IMR-90 (cell line): ENCODE measurements around the gene CDH2. TPM values are rescaled to one million over a fixed set of nuclear protein-coding genes. Genes with fewer than 3 reads are reported as not detected.

ENCODE experiments used
- ATAC-seq: fragments of 200-7000 bp; cut with Tn5 transposase; 2 replicates; pipeline ENCODE4 v1.9.1; 2020; ENCODE audit warnings: low read depth, mild to moderate bottlenecking, moderate library complexity
- BruUV-seq: library from RNA; stranded (reverse); fragments of 400-500 nt; replicated peaks from 2 replicates; lab custom pipeline; 2021; lab: Mats Ljungman, UMichigan
- CTCF ChIA-PET: fragments of 300-600 bp; formaldehyde crosslinking; extraction: SDS; loops from one replicate; lab custom pipeline; 2021; ENCODE audit warnings: antibody characterized with exemption; lab: Yijun Ruan, JAX
- POLR2A ChIA-PET: fragments of 300-600 bp; sonication (Branson Sonifier 250); formaldehyde crosslinking; loops from one replicate; lab custom pipeline; 2022; ENCODE audit warnings: antibody characterized with exemption; ENCODE audit not compliant: unreplicated experiment; lab: Charles Lee
- DNase-seq: peaks from one replicate; pipeline ENCODE4 v3.0.0; 2013
- H2AFZ ChIP-seq: replicated peaks from 2 replicates; pipeline ENCODE3; 2013; ENCODE audit warnings: low read length, mild to moderate bottlenecking; ENCODE audit not compliant: poor library complexity
- H2AK5ac ChIP-seq: 2 replicates; pipeline ENCODE4 v1.6.1; 2013; ENCODE audit warnings: low read depth, low read length, inconsistent platforms
- H2AK9ac ChIP-seq: replicated peaks from 2 replicates; pipeline ENCODE3; 2013; ENCODE audit warnings: mild to moderate bottlenecking, low read depth, low read length, moderate library complexity; ENCODE audit not compliant: poor library complexity
- H2BK120ac ChIP-seq: 2 replicates; pipeline ENCODE4 v1.6.1; 2013; ENCODE audit warnings: low read depth, low read length, inconsistent platforms
- H2BK15ac ChIP-seq: 3 replicates; pipeline ENCODE4 v1.6.1; 2013; ENCODE audit warnings: low read depth, low read length, inconsistent platforms
- H2BK20ac ChIP-seq: 2 replicates; pipeline ENCODE4 v1.6.1; 2013; ENCODE audit warnings: low read depth, mild to moderate bottlenecking, inconsistent platforms, low read length, moderate library complexity
- H2BK5ac ChIP-seq: 2 replicates; pipeline ENCODE4 v1.6.1; 2013; ENCODE audit warnings: mild to moderate bottlenecking, low read depth, low read length, inconsistent platforms; ENCODE audit not compliant: poor library complexity, severe bottlenecking
- H3K14ac ChIP-seq: replicated peaks from 2 replicates; pipeline ENCODE4 v1.6.1; 2013; ENCODE audit warnings: low read depth, low read length, inconsistent platforms
- H3K18ac ChIP-seq: 2 replicates; pipeline ENCODE4 v1.6.1; 2013; ENCODE audit warnings: low read depth, low read length, control low read depth
- H3K23ac ChIP-seq: 2 replicates; pipeline ENCODE4 v1.6.1; 2013; ENCODE audit warnings: low read depth, low read length, inconsistent platforms
- H3K27ac ChIP-seq: 2 replicates; pipeline ENCODE4 v1.5.1; 2013; ENCODE audit warnings: mild to moderate bottlenecking, control low read depth, low read length; ENCODE audit not compliant: insufficient read depth
- H3K27me3 ChIP-seq: 2 replicates; pipeline ENCODE4 v1.6.1; 2013; ENCODE audit warnings: low read length; ENCODE audit not compliant: control insufficient read depth, insufficient read depth
- H3K36me3 ChIP-seq: 2 replicates; pipeline ENCODE4 v1.6.1; 2013; ENCODE audit warnings: low read length, mixed read lengths; ENCODE audit not compliant: control insufficient read depth, insufficient read depth
- H3K4ac ChIP-seq: 2 replicates; pipeline ENCODE4 v1.6.1; 2013; ENCODE audit warnings: low read depth, low read length, inconsistent platforms
- H3K4me1 ChIP-seq: 2 replicates; pipeline ENCODE4 v1.6.1; 2013; ENCODE audit warnings: low read length, mixed read lengths; ENCODE audit not compliant: control insufficient read depth, insufficient read depth
- H3K4me2 ChIP-seq: 2 replicates; pipeline ENCODE4 v1.6.1; 2013; ENCODE audit warnings: low read depth, mild to moderate bottlenecking, control low read depth, low read length, moderate library complexity
- H3K4me3 ChIP-seq: 2 replicates; pipeline ENCODE4 v1.5.1; 2013; ENCODE audit warnings: low read depth, mild to moderate bottlenecking, control low read depth, low read length, moderate library complexity; ENCODE audit not compliant: insufficient read depth
- H3K56ac ChIP-seq: 2 replicates; pipeline ENCODE4 v1.6.1; 2013; ENCODE audit warnings: low read length, inconsistent platforms; ENCODE audit not compliant: insufficient read depth; ENCODE audit errors: extremely low read depth
- H3K79me1 ChIP-seq, 2 experiments: 2 replicates each; pipeline ENCODE4 v1.6.1; 2013; ENCODE audit warnings: low read length in 2 of 2, inconsistent platforms in 1 of 2, low read depth in 1 of 2
- H3K9ac ChIP-seq: 2 replicates; pipeline ENCODE4 v1.6.1; 2013; ENCODE audit warnings: low read depth, low read length, control low read depth
- H3K9me1 ChIP-seq: 2 replicates; pipeline ENCODE4 v1.6.1; 2013; ENCODE audit warnings: low read length, inconsistent platforms; ENCODE audit not compliant: insufficient read depth
- H3K9me3 ChIP-seq: 2 replicates; pipeline ENCODE4 v1.6.1; 2013; ENCODE audit warnings: low read length; ENCODE audit not compliant: control insufficient read depth, insufficient read depth
- H4K20me1 ChIP-seq: 2 replicates; pipeline ENCODE4 v1.6.1; 2013; ENCODE audit warnings: low read length, inconsistent platforms; ENCODE audit not compliant: insufficient read depth
- H4K5ac ChIP-seq: 2 replicates; pipeline ENCODE4 v1.6.1; 2013; ENCODE audit warnings: mild to moderate bottlenecking, low read depth, low read length, control low read depth
- H4K8ac ChIP-seq, 2 experiments: 2 replicates each; pipeline ENCODE4 v1.6.1; 2013; ENCODE audit warnings: low read depth in 2 of 2, low read length in 2 of 2, control low read depth in 1 of 2, inconsistent platforms in 1 of 2
- H4K91ac ChIP-seq: 2 replicates; pipeline ENCODE4 v1.6.1; 2013; ENCODE audit warnings: low read depth, low read length, inconsistent platforms; ENCODE audit not compliant: insufficient read depth
- BHLHE40 ChIP-seq: fragments of 150-350 bp; IDR thresholded peaks from 2 replicates; pipeline ENCODE4 v1.6.1; 2016; ENCODE audit warnings: mild to moderate bottlenecking, low read depth, low read length
- CEBPB ChIP-seq: IDR thresholded peaks from 2 replicates; pipeline ENCODE4 v1.6.1; 2012; ENCODE audit warnings: low read depth, low read length, improper control_type of control experiment
- CHD1 ChIP-seq: IDR thresholded peaks from 2 replicates; pipeline ENCODE4 v1.6.1; 2012; ENCODE audit warnings: low read depth, low read length, improper control_type of control experiment
- FOS ChIP-seq: fragments of 150-350 bp; IDR thresholded peaks from 2 replicates; pipeline ENCODE4 v1.6.1; 2016; ENCODE audit warnings: low read depth, low read length
- MAFK ChIP-seq: IDR thresholded peaks from 2 replicates; pipeline ENCODE4 v1.6.1; 2012; ENCODE audit warnings: low read depth, low read length, improper control_type of control experiment
- NFE2L2 ChIP-seq: fragments of 150-350 bp; IDR thresholded peaks from 2 replicates; pipeline ENCODE4 v1.6.1; 2016; ENCODE audit warnings: low read depth, mild to moderate bottlenecking, low read length
- POLR2A ChIP-seq: IDR thresholded peaks from 2 replicates; pipeline ENCODE4 v1.6.1; 2012; ENCODE audit warnings: mild to moderate bottlenecking, low read depth, low read length
- RAD21 ChIP-seq: IDR thresholded peaks from 2 replicates; pipeline ENCODE4 v1.6.1; 2012; ENCODE audit warnings: low read length, improper control_type of control experiment
- RCOR1 ChIP-seq: IDR thresholded peaks from 2 replicates; pipeline ENCODE4 v1.6.1; 2012; ENCODE audit warnings: mild to moderate bottlenecking, low read length, improper control_type of control experiment; ENCODE audit not compliant: insufficient replicate concordance
- RFX5 ChIP-seq: IDR thresholded peaks from 2 replicates; pipeline ENCODE4 v1.8.0; 2012; ENCODE audit warnings: low read depth, mild to moderate bottlenecking, low read length, moderate library complexity
- SMC3 ChIP-seq: fragments of 150-350 bp; IDR thresholded peaks from 2 replicates; pipeline ENCODE4 v1.6.1; 2016; ENCODE audit warnings: low read depth, mild to moderate bottlenecking, antibody characterized with exemption, low read length, moderate library complexity
- WGBS, 2 experiments: methylation state at CpG; one replicate each; pipeline versions ENCODE4 v1.1.5 to v1.1.7; 2013; ENCODE audit warnings: missing lambda C conversion rate in 2 of 2; ENCODE audit not compliant: insufficient read length in 1 of 2; ENCODE audit errors: extremely low coverage in 2 of 2; 5-methylcytosine and 5-hydroxymethylcytosine counted together
- dilution Hi-C: fragments of 300-500 bp; cut with HindIII; formaldehyde crosslinking; loops from one replicate; pipeline ENCODE4 v1.14.3; 2018; ENCODE audit warnings: low sequenced_read_pairs; ENCODE audit not compliant: unreplicated experiment
- in situ Hi-C: fragments of 300-500 bp; cut with MboI; formaldehyde crosslinking; loops from 3 replicates; pipeline ENCODE4 v1.14.3; 2019; ENCODE audit warnings: low sequenced_read_pairs, inconsistent platforms, mixed read lengths
- intact Hi-C: fragments of 100-400 bp; cut with micrococcal nuclease; formaldehyde crosslinking; loops from 2 replicates; pipeline ENCODE4 v1.10.0; 2022
- polyA plus RNA-seq, 3 experiments: library from polyadenylated mRNA; depleted of rRNA; stranded (reverse); fragments of >200 nt; gene quantifications; 2 replicates each; pipeline ENCODE4 v1.2.3, GENCODE V29; 2012; ENCODE audit warnings: low replicate concordance in 1 of 3
- total RNA-seq: library from RNA; depleted of rRNA; stranded (reverse); fragments of >200 nt; gene quantifications from 2 replicates; pipeline ENCODE4 v1.2.3, GENCODE V29; 2012
- TF ChIP-seq, protein P1 (sequence below): fragments of 150-350 bp; IDR thresholded peaks from 2 replicates; pipeline ENCODE4 v1.6.1; 2016; ENCODE audit warnings: low read depth, mild to moderate bottlenecking, low read length, moderate library complexity, borderline replicate concordance
- TF ChIP-seq, protein P2 (sequence below): conservative IDR thresholded peaks from 2 replicates; pipeline ENCODE4 v1.5.1; 2012; ENCODE audit warnings: mild to moderate bottlenecking, low read depth, low read length, improper control_type of control experiment
- TF ChIP-seq, protein P3 (sequence below): fragments of 150-350 bp; IDR thresholded peaks from 2 replicates; pipeline ENCODE4 v1.6.1; 2017; ENCODE audit warnings: mild to moderate bottlenecking, antibody characterized with exemption, low read length, low read depth

The CDH2 gene
- total and polyA plus RNA-seq, 2 of the 4 experiments (the other 2 are of a cell fraction) = 55.6 to 111 TPM

DNA sequence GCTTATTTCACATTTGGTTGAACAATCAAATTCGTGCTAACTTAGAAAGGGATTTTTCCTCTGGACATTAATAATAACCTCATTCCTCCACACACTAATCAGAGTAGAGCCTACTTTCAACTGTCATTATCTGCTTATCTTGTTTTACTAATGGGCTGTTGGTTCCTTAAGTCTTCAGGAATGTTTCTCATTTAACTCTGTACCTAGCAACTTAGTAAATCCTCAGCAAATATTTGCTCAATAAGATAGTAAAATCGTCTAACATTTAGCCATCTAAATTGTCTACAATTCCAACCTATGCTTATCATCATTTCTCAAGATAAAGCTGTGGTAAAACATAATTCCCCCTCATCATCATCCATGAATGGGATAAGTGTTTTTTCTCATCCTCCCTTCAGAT, 98.1 kb downstream of the CDH2 start:
- H2AFZ ChIP-seq = no peak overlapping the region

More for the DNA sequence above, 98.1 kb downstream of the CDH2 start:
- Histone ChIP-seq H4K91ac (no peak overlapping the region), H3K4me3 (no peak overlapping the region), H3K36me3 (no peaks in the 10 kb centered on the region; the same call in 1 of the 2 replicates), H3K27me3 (no peaks in the 10 kb centered on the region), H3K9ac (no peak overlapping the region), H3K23ac (no peak overlapping the region), H2BK20ac (no peak overlapping the region), H2BK5ac (peak overlapping the region; percentile 19), H2BK120ac (no peak overlapping the region), H4K8ac (no peak overlapping the region), H2BK15ac (no peak overlapping the region), H3K9me1 (no peaks in the 10 kb centered on the region; the same call in none of the 2 replicates), H3K4ac (no peak overlapping the region), H3K4me1 (peaks cover 13% of the 10 kb centered on the region), H3K27ac (no peak overlapping the region), H2AK9ac (no peak overlapping the region), H3K4me2 (peak overlapping the region; percentile 6; the same call in 1 of the 2 replicates), H3K56ac (no peak overlapping the region), H3K79me1 (peaks cover 12 to 38% of the 10 kb centered on the region in 2 experiments), H3K9me3 (no peaks in the 10 kb centered on the region), H2AK5ac (no peak overlapping the region), H3K14ac (0 out of 2 replicates have a peak overlapping the region, but pooled peaks have one; percentile 50), H4K5ac (no peak overlapping the region), H3K18ac (peak overlapping the region; percentile 36; the same call in 1 of the 2 replicates), H4K20me1 (peaks cover 3% of the 10 kb centered on the region; the same call in 1 of the 2 replicates)
- ChIA-PET POLR2A (no interaction called here), CTCF (no interaction called here)
- intact Hi-C loops (no loop called here), dilution Hi-C loops (no loop called here), in situ Hi-C loops (no loop called here)
- no TSS peak for BruUV-seq
- no CpG with 5 or more reads among the region's 2 CpGs for WGBS, 2 experiments
- DNase-seq (peak; percentile 43), ATAC-seq (peak; percentile 10; the same call in 1 of the 2 replicates)
- no peak for TF ChIP-seq CHD1
- TF ChIP-seq SMC3 = no peak
- TF ChIP-seq RCOR1 = no peak
- TF ChIP-seq FOS = no peak
- no peak for TF ChIP-seq BHLHE40
- TF ChIP-seq, protein P1, sequence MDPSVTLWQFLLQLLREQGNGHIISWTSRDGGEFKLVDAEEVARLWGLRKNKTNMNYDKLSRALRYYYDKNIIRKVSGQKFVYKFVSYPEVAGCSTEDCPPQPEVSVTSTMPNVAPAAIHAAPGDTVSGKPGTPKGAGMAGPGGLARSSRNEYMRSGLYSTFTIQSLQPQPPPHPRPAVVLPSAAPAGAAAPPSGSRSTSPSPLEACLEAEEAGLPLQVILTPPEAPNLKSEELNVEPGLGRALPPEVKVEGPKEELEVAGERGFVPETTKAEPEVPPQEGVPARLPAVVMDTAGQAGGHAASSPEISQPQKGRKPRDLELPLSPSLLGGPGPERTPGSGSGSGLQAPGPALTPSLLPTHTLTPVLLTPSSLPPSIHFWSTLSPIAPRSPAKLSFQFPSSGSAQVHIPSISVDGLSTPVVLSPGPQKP = no peak
- TF ChIP-seq, protein P2, sequence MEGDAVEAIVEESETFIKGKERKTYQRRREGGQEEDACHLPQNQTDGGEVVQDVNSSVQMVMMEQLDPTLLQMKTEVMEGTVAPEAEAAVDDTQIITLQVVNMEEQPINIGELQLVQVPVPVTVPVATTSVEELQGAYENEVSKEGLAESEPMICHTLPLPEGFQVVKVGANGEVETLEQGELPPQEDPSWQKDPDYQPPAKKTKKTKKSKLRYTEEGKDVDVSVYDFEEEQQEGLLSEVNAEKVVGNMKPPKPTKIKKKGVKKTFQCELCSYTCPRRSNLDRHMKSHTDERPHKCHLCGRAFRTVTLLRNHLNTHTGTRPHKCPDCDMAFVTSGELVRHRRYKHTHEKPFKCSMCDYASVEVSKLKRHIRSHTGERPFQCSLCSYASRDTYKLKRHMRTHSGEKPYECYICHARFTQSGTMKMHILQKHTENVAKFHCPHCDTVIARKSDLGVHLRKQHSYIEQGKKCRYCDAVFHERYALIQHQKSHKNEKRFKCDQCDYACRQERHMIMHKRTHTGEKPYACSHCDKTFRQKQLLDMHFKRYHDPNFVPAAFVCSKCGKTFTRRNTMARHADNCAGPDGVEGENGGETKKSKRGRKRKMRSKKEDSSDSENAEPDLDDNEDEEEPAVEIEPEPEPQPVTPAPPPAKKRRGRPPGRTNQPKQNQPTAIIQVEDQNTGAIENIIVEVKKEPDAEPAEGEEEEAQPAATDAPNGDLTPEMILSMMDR = no peak
- no peak for TF ChIP-seq MAFK
- TF ChIP-seq RAD21 = no peak
- TF ChIP-seq POLR2A = no peak
- TF ChIP-seq NFE2L2 = no peak
- no peak for TF ChIP-seq CEBPB
- no peak for TF ChIP-seq RFX5
- TF ChIP-seq, protein P3, sequence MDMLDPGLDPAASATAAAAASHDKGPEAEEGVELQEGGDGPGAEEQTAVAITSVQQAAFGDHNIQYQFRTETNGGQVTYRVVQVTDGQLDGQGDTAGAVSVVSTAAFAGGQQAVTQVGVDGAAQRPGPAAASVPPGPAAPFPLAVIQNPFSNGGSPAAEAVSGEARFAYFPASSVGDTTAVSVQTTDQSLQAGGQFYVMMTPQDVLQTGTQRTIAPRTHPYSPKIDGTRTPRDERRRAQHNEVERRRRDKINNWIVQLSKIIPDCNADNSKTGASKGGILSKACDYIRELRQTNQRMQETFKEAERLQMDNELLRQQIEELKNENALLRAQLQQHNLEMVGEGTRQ = no peak
